Upper lobe of right lung (tissue), 1 donor: Measurements from ENCODE around the gene POFUT2. TPM values are rescaled to one million over a fixed set of nuclear protein-coding genes. Genes with fewer than 3 reads are reported as not detected.

Experiments used
- ATAC-seq: fragments of 200-7000 bp; cut with Tn5 transposase; one replicate; pipeline ENCODE4 v1.9.1; 2020; ENCODE audit warnings: mild to moderate bottlenecking, moderate library complexity
- DNase-seq: peaks from one replicate; pipeline ENCODE4 v3.0.0-alpha.2; 2020
- H3K27ac ChIP-seq: fragments of 200-600 bp; one replicate; pipeline ENCODE4 v1.8.0; 2022
- H3K27me3 ChIP-seq: fragments of 200-600 bp; one replicate; pipeline ENCODE4 v1.8.0; 2022; ENCODE audit warnings: mild to moderate bottlenecking
- H3K36me3 ChIP-seq: fragments of 200-600 bp; one replicate; pipeline ENCODE4 v1.8.0; 2022
- H3K4me1 ChIP-seq: fragments of 200-600 bp; one replicate; pipeline ENCODE4 v1.8.0; 2022
- H3K4me3 ChIP-seq: fragments of 200-600 bp; one replicate; pipeline ENCODE4 v1.8.0; 2022; ENCODE audit warnings: mild to moderate bottlenecking
- H3K9me3 ChIP-seq: fragments of 200-600 bp; one replicate; pipeline ENCODE4 v1.8.0; 2022
- CTCF ChIP-seq: fragments of 200-600 bp; IDR thresholded peaks from one replicate; pipeline ENCODE4 v1.8.0; 2022; ENCODE audit warnings: antibody characterized with exemption
- intact Hi-C: fragments of 100-400 bp; cut with DNase I; formaldehyde crosslinking; loops from one replicate; pipeline ENCODE4 v1.11.0; 2022
- total RNA-seq: library from RNA; stranded (reverse); fragmentation: NEBNext Ultra II Directional; extraction: Animal tissue kit (Norgen Biotek cat#: 25700); gene quantifications from one replicate; pipeline ENCODE4 v1.2.1, GENCODE V29; 2021
- donor health status: DM: no; HTN: yes; CAD: no; lungs with severe emphysema.

POFUT2 gene
- total RNA-seq, 1 donor from 2014 or later, result 29.0 TPM

GRCh38 chr21:45291613-45292398 is 4.1 kb upstream of the POFUT2 start:
- no peak for TF ChIP-seq CTCF
- H3K36me3 ChIP-seq, result no peaks in the 10 kb centered on the region
- DNase-seq, result peak; percentile 63
- H3K27ac ChIP-seq, result peak overlapping the region; percentile 70
- H3K4me3 ChIP-seq, result no peak overlapping the region
- peaks cover 43% of the 10 kb centered on the region for H3K4me1 ChIP-seq
- no peak for ATAC-seq
- intact Hi-C loops, result loop anchor here (2.0 kb wide), 1 partner anchor 149 kb away; no protein-coding TSS in a partner anchor
- no peaks in the 10 kb centered on the region for H3K9me3 ChIP-seq
- no peaks in the 10 kb centered on the region for H3K27me3 ChIP-seq

GRCh38 chr21:45290948-45291612 is 3.4 kb upstream of the POFUT2 start:
- ATAC-seq (no peak), DNase-seq (no peak)
- no peak for TF ChIP-seq CTCF
- H3K9me3 ChIP-seq, result no peaks in the 10 kb centered on the region
- no peak overlapping the region for H3K27ac ChIP-seq
- intact Hi-C loops, result no loop called here
- peaks cover 50% of the 10 kb centered on the region for H3K4me1 ChIP-seq
- no peak overlapping the region for H3K4me3 ChIP-seq
- H3K36me3 ChIP-seq, result no peaks in the 10 kb centered on the region
- H3K27me3 ChIP-seq, result no peaks in the 10 kb centered on the region

- TF ChIP-seq CTCF, result no peak
- Histone ChIP-seq H3K36me3 (peaks cover 11% of the 10 kb centered on the region), H3K4me3 (no peak overlapping the region), H3K4me1 (peaks cover 43% of the 10 kb centered on the region), H3K27me3 (no peaks in the 10 kb centered on the region), H3K9me3 (no peaks in the 10 kb centered on the region), H3K27ac (no peak overlapping the region)
- no peak for DNase-seq
- ATAC-seq, result no peak
- intact Hi-C loops, result no loop called here
Observed at GRCh38 chr21:45289655-45290515, 2.2 kb upstream of the POFUT2 start.

GRCh38 chr21:45289134-45289533 is 1.4 kb upstream of the POFUT2 start:
- ATAC-seq (no peak), DNase-seq (no peak)
- H3K36me3 ChIP-seq, result peaks cover 19% of the 10 kb centered on the region
- H3K9me3 ChIP-seq, result no peaks in the 10 kb centered on the region
- H3K27ac ChIP-seq, result no peak overlapping the region
- no peaks in the 10 kb centered on the region for H3K27me3 ChIP-seq
- intact Hi-C loops, result no loop called here
- TF ChIP-seq CTCF, result no peak
- H3K4me1 ChIP-seq, result peaks cover 40% of the 10 kb centered on the region
- H3K4me3 ChIP-seq, result no peak overlapping the region

GRCh38 chr21:45288441-45288841 is 746 bp upstream of the POFUT2 start:
- Histone ChIP-seq H3K27me3 (no peaks in the 10 kb centered on the region), H3K27ac (peak overlapping the region; percentile 78), H3K36me3 (peaks cover 26% of the 10 kb centered on the region), H3K9me3 (no peaks in the 10 kb centered on the region), H3K4me3 (peak overlapping the region; percentile 67), H3K4me1 (peaks cover 33% of the 10 kb centered on the region)
- intact Hi-C loops, result no loop called here
- no peak for DNase-seq
- ATAC-seq, result no peak
- no peak for TF ChIP-seq CTCF
